ENCODE measurements around the gene SCN3A.

Gene SCN3A

DNA sequence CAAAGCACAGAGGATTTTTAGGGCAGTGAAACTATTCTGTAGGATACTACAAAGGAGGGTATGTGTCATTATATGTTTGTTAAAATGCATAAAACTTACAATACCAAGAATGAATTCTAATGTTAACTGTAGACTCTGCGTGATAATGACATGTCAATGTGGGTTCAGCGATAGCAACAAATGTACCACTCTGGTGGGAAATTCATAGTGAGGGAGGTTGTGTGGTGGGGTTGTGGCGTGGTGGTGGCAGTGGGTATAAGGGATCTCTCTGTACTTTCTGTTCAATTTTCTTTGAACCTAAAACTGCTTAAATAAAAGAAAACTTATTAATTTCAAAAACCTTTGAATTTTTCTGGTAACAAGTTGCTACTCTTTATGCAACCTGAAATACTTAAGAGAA is 149.2 kb downstream of the SCN3A start:
- Histone ChIP-seq H3K27ac (ENCODE audit: low read depth, low read length) (no peak overlapping the region), H3K23ac (ENCODE audit: low read length) (no peak overlapping the region), H4K8ac (ENCODE audit: low read depth, low read length) (no peak overlapping the region), H3K79me1 (ENCODE audit: low read length) (no peaks in the 10 kb centered on the region), H3K56ac (ENCODE audit: low read length) (no peak overlapping the region), H3K27me3 (ENCODE audit: insufficient read depth, low read length, poor library complexity) (no peaks in the 10 kb centered on the region), H3K4ac (ENCODE audit: low read depth, low read length) (no peak overlapping the region), H3K79me2 (ENCODE audit: control insufficient read depth, insufficient read depth, low read length) (no peaks in the 10 kb centered on the region), H2BK5ac (ENCODE audit: low read length) (no peak overlapping the region), H2BK15ac (replicated peaks; ENCODE audit: low read depth) (no peak overlapping the region), H3K18ac (ENCODE audit: low read length) (no peak overlapping the region), H3K36me3 (ENCODE audit: control insufficient read depth, insufficient read depth, low read length) (no peaks in the 10 kb centered on the region), H3K4me2 (ENCODE audit: low read length) (no peak overlapping the region), H3K4me3 (ENCODE audit: low read length) (no peak overlapping the region), H2BK120ac (ENCODE audit: low read depth, low read length) (no peak overlapping the region), H4K5ac (ENCODE audit: low read length) (no peak overlapping the region), H2AK5ac (ENCODE audit: low read length) (no peak overlapping the region), H3K4me1 (ENCODE audit: control insufficient read depth, low read depth, low read length) (no peaks in the 10 kb centered on the region), H3K9ac (ENCODE audit: low read length) (no peak overlapping the region)
- no peak for DNase-seq
- WGBS (ENCODE audit: extremely low coverage, insufficient coverage, low lambda C conversion rate): no CpG with 5 or more reads among the region's 3 CpGs

DNA sequence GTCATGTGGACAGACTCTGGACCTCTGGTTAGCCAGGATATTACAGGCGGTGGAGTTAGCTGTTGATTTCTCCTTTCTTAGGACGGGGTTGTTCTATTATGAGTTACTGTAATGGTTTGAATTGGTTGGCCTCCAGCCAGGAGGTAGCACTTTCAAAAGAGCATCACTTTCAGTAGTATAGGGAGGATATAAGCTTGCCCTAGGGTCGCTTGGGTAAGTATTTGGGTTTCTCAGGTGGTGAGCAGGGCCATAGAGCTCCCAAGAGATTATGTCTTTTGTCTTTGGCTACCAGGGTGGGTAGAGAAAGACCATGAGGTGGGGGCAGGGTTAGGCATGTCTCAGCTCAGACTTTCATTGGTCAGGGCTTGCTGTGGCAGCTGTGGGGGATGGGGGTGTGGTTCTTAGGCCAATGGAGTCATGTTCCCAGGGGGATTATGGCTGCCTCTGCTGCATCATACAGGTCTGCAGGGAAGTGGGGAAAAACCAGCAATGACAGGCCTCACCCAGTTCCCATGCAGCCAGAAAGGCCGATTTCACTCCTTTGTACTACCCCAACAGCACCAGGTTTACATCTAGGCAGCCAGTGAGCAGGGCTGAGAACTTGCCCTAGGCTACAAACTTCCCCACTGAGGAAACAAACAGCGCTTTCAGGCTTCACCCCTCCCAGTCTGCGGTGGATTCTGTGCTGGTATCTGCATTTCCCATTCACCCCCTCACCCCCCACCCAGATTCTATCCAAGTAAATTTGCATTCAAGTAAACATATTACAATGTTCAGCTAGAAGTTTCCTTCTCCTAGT is 159.1 kb downstream of the SCN3A start:
- Histone ChIP-seq H3K79me1 (ENCODE audit: low read length) (no peaks in the 10 kb centered on the region), H3K23ac (ENCODE audit: low read length) (no peak overlapping the region), H4K5ac (ENCODE audit: low read length) (no peak overlapping the region), H4K8ac (ENCODE audit: low read depth, low read length) (no peak overlapping the region), H3K9ac (ENCODE audit: low read length) (no peak overlapping the region), H3K56ac (ENCODE audit: low read length) (no peak overlapping the region), H3K79me2 (ENCODE audit: control insufficient read depth, insufficient read depth, low read length) (no peaks in the 10 kb centered on the region), H2AK5ac (ENCODE audit: low read length) (no peak overlapping the region), H2BK5ac (ENCODE audit: low read length) (no peak overlapping the region), H3K4me3 (ENCODE audit: low read length) (no peak overlapping the region), H3K27ac (ENCODE audit: low read depth, low read length) (no peak overlapping the region), H2BK15ac (replicated peaks; ENCODE audit: low read depth) (no peak overlapping the region), H3K18ac (ENCODE audit: low read length) (no peak overlapping the region), H3K4me2 (ENCODE audit: low read length) (no peak overlapping the region), H3K36me3 (ENCODE audit: control insufficient read depth, insufficient read depth, low read length) (no peaks in the 10 kb centered on the region), H3K4me1 (ENCODE audit: control insufficient read depth, low read depth, low read length) (no peaks in the 10 kb centered on the region), H2BK120ac (ENCODE audit: low read depth, low read length) (no peak overlapping the region), H3K4ac (ENCODE audit: low read depth, low read length) (no peak overlapping the region), H3K27me3 (ENCODE audit: insufficient read depth, low read length, poor library complexity) (no peaks in the 10 kb centered on the region)
- WGBS (ENCODE audit: extremely low coverage, insufficient coverage, low lambda C conversion rate): no CpG with 5 or more reads among the region's 6 CpGs
- DNase-seq: peak; percentile 46

Data from mesendoderm (in vitro differentiated cells).